Measurements from ENCODE around the gene KIAA1671.

DNA sequence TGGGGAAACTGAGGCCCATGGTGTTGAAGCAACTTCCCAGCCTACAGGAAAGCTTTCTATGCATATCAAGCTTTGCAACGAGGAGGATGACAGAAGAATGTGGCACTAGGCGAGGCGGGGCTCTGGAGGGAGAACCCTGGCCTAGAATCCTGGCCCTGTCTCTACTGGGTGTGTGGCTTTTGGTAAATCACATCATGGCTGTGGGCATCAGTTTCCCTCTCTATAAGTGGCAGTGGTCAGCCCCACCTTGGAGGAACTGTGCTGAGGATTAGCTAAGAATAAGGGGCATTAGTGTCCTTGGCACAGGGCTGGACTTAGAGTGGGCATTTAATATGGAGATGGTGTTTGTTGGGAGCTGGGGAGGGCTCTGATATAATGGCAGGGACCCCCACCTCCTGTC is 124.5 kb downstream of the KIAA1671 start:
- TF ChIP-seq, protein P1, sequence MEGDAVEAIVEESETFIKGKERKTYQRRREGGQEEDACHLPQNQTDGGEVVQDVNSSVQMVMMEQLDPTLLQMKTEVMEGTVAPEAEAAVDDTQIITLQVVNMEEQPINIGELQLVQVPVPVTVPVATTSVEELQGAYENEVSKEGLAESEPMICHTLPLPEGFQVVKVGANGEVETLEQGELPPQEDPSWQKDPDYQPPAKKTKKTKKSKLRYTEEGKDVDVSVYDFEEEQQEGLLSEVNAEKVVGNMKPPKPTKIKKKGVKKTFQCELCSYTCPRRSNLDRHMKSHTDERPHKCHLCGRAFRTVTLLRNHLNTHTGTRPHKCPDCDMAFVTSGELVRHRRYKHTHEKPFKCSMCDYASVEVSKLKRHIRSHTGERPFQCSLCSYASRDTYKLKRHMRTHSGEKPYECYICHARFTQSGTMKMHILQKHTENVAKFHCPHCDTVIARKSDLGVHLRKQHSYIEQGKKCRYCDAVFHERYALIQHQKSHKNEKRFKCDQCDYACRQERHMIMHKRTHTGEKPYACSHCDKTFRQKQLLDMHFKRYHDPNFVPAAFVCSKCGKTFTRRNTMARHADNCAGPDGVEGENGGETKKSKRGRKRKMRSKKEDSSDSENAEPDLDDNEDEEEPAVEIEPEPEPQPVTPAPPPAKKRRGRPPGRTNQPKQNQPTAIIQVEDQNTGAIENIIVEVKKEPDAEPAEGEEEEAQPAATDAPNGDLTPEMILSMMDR (optimal IDR thresholded peaks at IDR 0.05 in 1 of 3, IDR thresholded peaks at IDR 0.05 in 1 of 3, conservative IDR thresholded peaks at IDR 0.05 in 1 of 3; ENCODE audit: extremely low read depth in 1 of 3, insufficient read depth in 2 of 3, low read length in 3 of 3), result no peak
- no peak for TF ChIP-seq EZH2 (IDR thresholded peaks at IDR 0.05; ENCODE audit: low read length)

Measured in keratinocyte (primary cell).